Mesendoderm (in vitro differentiated cells): ENCODE results near the gene GRAMD4.

Experiments used
- DNase-seq: peaks from one replicate; pipeline ENCODE4 v3.0.0; 2013
- H2AK5ac ChIP-seq: 2 replicates; pipeline ENCODE4 v1.6.1; 2013; ENCODE audit warnings: low read length, inconsistent platforms
- H2BK120ac ChIP-seq: 2 replicates; pipeline ENCODE4 v1.6.1; 2013; ENCODE audit warnings: low read depth, mild to moderate bottlenecking, low read length, moderate library complexity, mixed read lengths
- H2BK15ac ChIP-seq: replicated peaks from 2 replicates; pipeline ENCODE4 v1.6.1; 2013; ENCODE audit warnings: low read depth, mild to moderate bottlenecking, moderate library complexity
- H2BK5ac ChIP-seq: 2 replicates; pipeline ENCODE4 v1.6.1; 2013; ENCODE audit warnings: low read length, inconsistent platforms
- H3K18ac ChIP-seq: 2 replicates; pipeline ENCODE4 v1.6.1; 2013; ENCODE audit warnings: mild to moderate bottlenecking, low read length, mixed read lengths
- H3K23ac ChIP-seq: one replicate; pipeline ENCODE4 v1.6.1; 2013; ENCODE audit warnings: low read length
- H3K27ac ChIP-seq: 2 replicates; pipeline ENCODE4 v1.5.1; 2013; ENCODE audit warnings: low read depth, mild to moderate bottlenecking, inconsistent platforms, low read length, moderate library complexity
- H3K27me3 ChIP-seq: 2 replicates; pipeline ENCODE4 v1.6.1; 2013; ENCODE audit warnings: low read length, control low read depth, mild to moderate bottlenecking, inconsistent platforms; ENCODE audit not compliant: insufficient read depth, poor library complexity
- H3K36me3 ChIP-seq: 2 replicates; pipeline ENCODE4 v1.6.1; 2013; ENCODE audit warnings: low read length, inconsistent platforms; ENCODE audit not compliant: control insufficient read depth, insufficient read depth
- H3K4ac ChIP-seq: one replicate; pipeline ENCODE4 v1.6.1; 2013; ENCODE audit warnings: low read depth, mild to moderate bottlenecking, low read length, moderate library complexity
- H3K4me1 ChIP-seq: 2 replicates; pipeline ENCODE4 v1.6.1; 2013; ENCODE audit warnings: low read depth, low read length, inconsistent platforms; ENCODE audit not compliant: control insufficient read depth
- H3K4me2 ChIP-seq: 2 replicates; pipeline ENCODE4 v1.6.1; 2013; ENCODE audit warnings: low read length
- H3K4me3 ChIP-seq: 2 replicates; pipeline ENCODE4 v1.5.1; 2013; ENCODE audit warnings: mild to moderate bottlenecking, low read length
- H3K56ac ChIP-seq: one replicate; pipeline ENCODE4 v1.6.1; 2013; ENCODE audit warnings: low read length
- H3K79me1 ChIP-seq: 2 replicates; pipeline ENCODE4 v1.6.1; 2013; ENCODE audit warnings: low read length, inconsistent platforms
- H3K79me2 ChIP-seq: 2 replicates; pipeline ENCODE4 v1.6.1; 2013; ENCODE audit warnings: mild to moderate bottlenecking, low read length; ENCODE audit not compliant: control insufficient read depth, insufficient read depth
- H3K9ac ChIP-seq: 2 replicates; pipeline ENCODE4 v1.6.1; 2013; ENCODE audit warnings: low read length, inconsistent platforms
- H4K5ac ChIP-seq: one replicate; pipeline ENCODE4 v1.6.1; 2013; ENCODE audit warnings: low read length
- H4K8ac ChIP-seq: one replicate; pipeline ENCODE4 v1.6.1; 2013; ENCODE audit warnings: low read depth, mild to moderate bottlenecking, control low read depth, low read length, moderate library complexity
- WGBS: extraction: QIAGEN DNeasy Blood & Tissue Kit; methylation state at CpG from one replicate; pipeline ENCODE4 v1.1.7; 2013; ENCODE audit warnings: low lambda C conversion rate, missing lambda C conversion rate; ENCODE audit not compliant: insufficient coverage; ENCODE audit errors: extremely low coverage; 5-methylcytosine and 5-hydroxymethylcytosine counted together

The GRAMD4 gene

DNA sequence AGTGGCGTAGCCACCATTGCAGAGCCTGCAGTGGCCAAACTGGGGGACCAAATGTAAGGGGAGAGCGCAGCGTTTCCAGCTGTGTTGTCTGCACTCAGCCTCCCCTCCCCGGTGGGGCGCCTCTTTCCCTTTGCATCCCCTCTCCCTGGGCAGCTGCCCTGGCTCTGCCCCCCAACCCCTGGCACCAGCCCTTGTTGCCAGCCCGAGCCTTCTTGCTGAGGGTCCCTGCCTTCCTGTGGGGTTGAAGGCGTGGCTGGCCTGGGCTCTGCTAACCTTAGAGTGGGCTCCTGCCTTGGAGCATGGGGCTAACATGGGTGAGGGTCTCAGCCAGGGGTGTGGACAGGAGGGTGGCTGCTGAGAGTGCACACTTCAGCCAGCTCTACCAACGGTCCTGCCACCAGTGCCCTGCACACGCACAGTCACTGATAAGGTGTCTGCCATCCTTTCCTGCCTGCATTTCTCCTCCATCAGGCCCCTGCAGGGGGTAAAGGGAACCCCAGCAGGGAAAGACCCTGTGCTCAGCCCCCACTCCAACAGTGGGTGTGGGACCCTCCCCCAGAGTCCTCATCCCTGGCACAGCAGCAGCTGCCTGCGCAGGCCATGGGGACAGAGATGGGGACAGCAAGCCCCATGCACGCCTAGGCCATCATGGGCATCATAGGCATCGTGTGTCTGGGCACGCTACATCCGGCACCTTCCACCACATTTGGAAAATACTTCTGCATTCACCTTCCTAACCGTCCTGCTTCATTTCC lies 74.4 kb downstream of the GRAMD4 start:
- H3K79me2 ChIP-seq = no peaks in the 10 kb centered on the region
- H2BK120ac ChIP-seq = no peak overlapping the region
- H3K9ac ChIP-seq = no peak overlapping the region
- H3K36me3 ChIP-seq = peaks cover 19% of the 10 kb centered on the region
- no peak overlapping the region for H3K4me2 ChIP-seq
- DNase-seq = no peak
- no peak overlapping the region for H2BK5ac ChIP-seq
- no peaks in the 10 kb centered on the region for H3K27me3 ChIP-seq
- no peaks in the 10 kb centered on the region for H3K4me1 ChIP-seq
- WGBS = no CpG with 5 or more reads among the region's 15 CpGs
- H3K4me3 ChIP-seq = no peak overlapping the region
- no peak overlapping the region for H4K5ac ChIP-seq
- no peak overlapping the region for H4K8ac ChIP-seq
- no peak overlapping the region for H3K23ac ChIP-seq
- H2AK5ac ChIP-seq = no peak overlapping the region
- no peak overlapping the region for H3K56ac ChIP-seq
- H3K27ac ChIP-seq = no peak overlapping the region
- no peak overlapping the region for H3K4ac ChIP-seq
- H3K18ac ChIP-seq = no peak overlapping the region
- H3K79me1 ChIP-seq = no peaks in the 10 kb centered on the region
- no peak overlapping the region for H2BK15ac ChIP-seq

DNA sequence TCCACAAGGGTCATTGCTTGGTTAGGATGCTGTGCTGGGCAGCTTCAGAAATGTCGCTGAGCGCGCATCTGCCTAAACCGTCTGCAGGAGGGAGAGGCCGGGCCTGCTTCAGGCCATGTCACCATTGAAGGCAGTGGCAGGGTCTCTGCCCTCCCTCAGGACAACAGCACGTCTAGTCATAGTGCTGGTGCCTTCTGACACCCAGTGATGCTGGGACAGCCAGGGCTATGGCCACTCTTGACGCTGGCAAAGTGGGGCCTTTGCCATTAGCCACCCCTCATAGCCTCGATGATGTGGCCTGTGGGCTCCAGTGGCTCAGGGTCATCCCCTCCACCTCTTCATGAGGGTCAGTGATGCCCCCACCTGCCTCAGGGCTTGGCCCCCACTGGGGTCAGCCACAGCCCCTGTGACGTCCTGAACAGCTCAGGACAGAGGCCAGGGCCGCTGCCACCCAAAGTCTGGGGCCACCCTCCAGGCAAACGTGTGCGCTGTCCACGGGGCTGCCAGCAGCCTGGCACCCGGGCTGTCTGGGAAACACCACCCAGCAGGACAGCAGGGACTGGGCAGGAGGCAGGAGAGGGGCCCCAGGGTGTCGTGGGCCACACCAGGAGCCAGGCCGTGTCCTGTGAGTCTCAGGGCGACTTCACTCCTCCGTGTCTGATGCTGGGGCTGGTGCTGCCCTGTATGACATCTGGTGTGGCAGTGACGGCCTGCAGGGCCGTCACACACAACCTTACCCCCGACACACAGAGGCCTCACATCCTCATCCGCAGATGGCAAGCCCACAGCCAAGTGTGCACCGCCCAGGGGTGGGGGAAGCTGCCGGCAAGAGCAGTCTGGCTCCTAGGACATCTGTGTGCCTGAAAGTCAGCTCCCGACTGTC lies 75.4 kb downstream of the GRAMD4 start:
- Histone ChIP-seq H3K23ac (no peak overlapping the region), H2AK5ac (no peak overlapping the region), H3K79me1 (no peaks in the 10 kb centered on the region), H2BK120ac (no peak overlapping the region), H4K5ac (no peak overlapping the region), H3K4ac (no peak overlapping the region), H3K4me2 (no peak overlapping the region), H3K56ac (no peak overlapping the region), H3K79me2 (no peaks in the 10 kb centered on the region), H3K27ac (no peak overlapping the region), H2BK5ac (no peak overlapping the region), H3K4me1 (no peaks in the 10 kb centered on the region), H3K18ac (no peak overlapping the region), H4K8ac (no peak overlapping the region), H3K4me3 (no peak overlapping the region), H3K36me3 (peaks cover 17% of the 10 kb centered on the region), H3K27me3 (no peaks in the 10 kb centered on the region), H2BK15ac (no peak overlapping the region), H3K9ac (no peak overlapping the region)
- no CpG with 5 or more reads among the region's 25 CpGs for WGBS
- no peak for DNase-seq

DNA sequence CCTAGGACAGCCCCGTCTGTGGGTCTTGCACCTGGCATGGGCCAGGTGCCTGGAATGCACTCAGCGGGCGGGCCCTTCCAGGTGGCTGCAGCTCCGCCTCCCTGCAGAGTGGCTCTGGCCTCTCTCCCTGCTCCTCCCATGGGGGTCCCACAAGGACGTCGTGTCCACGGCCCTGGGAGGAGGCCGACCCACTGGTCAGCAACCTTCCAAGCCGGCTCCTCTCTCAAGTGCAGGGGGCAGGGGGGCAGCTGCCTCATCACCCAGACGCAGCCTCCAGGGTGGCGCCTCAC lies 76.0 kb downstream of the GRAMD4 start:
- Histone ChIP-seq H3K79me1 (no peaks in the 10 kb centered on the region), H4K8ac (no peak overlapping the region), H3K4me3 (no peak overlapping the region), H3K56ac (no peak overlapping the region), H3K27me3 (no peaks in the 10 kb centered on the region), H3K23ac (no peak overlapping the region), H2AK5ac (no peak overlapping the region), H3K4ac (no peak overlapping the region), H4K5ac (no peak overlapping the region), H2BK15ac (no peak overlapping the region), H3K18ac (no peak overlapping the region), H3K79me2 (no peaks in the 10 kb centered on the region), H2BK5ac (no peak overlapping the region), H3K27ac (no peak overlapping the region), H3K4me2 (no peak overlapping the region), H3K36me3 (peaks cover 20% of the 10 kb centered on the region), H3K4me1 (no peaks in the 10 kb centered on the region), H2BK120ac (no peak overlapping the region), H3K9ac (no peak overlapping the region)
- WGBS = no CpG with 5 or more reads among the region's 11 CpGs
- DNase-seq = no peak

DNA sequence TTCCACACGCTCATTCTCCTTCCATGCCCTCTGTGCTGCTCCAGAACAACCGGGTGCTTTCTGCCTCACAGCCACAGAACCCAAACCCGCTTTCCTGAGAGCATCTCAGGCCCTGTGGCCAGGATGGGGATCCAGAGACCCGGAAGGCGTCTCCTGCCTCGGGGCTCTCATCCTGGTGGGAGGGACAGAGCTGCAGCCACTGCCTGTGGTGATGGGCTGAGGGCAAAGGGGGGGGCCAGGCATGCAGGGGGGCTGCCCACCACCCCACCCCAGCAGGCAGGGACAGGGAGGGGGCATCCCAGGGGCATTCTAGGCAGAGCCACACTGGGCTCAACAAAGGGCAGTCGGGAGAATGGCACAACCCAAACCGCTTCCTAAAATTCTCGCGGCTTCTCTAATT lies 76.4 kb downstream of the GRAMD4 start:
- Histone ChIP-seq H2BK15ac (no peak overlapping the region), H3K18ac (no peak overlapping the region), H3K27ac (no peak overlapping the region), H3K56ac (no peak overlapping the region), H3K4me3 (no peak overlapping the region), H3K27me3 (no peaks in the 10 kb centered on the region), H4K8ac (no peak overlapping the region), H3K23ac (no peak overlapping the region), H3K79me2 (no peaks in the 10 kb centered on the region), H2BK120ac (no peak overlapping the region), H3K9ac (no peak overlapping the region), H3K79me1 (no peaks in the 10 kb centered on the region), H3K4me1 (no peaks in the 10 kb centered on the region), H2AK5ac (no peak overlapping the region), H3K36me3 (peaks cover 24% of the 10 kb centered on the region), H3K4me2 (no peak overlapping the region), H3K4ac (no peak overlapping the region), H4K5ac (no peak overlapping the region), H2BK5ac (no peak overlapping the region)
- no peak for DNase-seq
- no CpG with 5 or more reads among the region's 10 CpGs for WGBS

DNA sequence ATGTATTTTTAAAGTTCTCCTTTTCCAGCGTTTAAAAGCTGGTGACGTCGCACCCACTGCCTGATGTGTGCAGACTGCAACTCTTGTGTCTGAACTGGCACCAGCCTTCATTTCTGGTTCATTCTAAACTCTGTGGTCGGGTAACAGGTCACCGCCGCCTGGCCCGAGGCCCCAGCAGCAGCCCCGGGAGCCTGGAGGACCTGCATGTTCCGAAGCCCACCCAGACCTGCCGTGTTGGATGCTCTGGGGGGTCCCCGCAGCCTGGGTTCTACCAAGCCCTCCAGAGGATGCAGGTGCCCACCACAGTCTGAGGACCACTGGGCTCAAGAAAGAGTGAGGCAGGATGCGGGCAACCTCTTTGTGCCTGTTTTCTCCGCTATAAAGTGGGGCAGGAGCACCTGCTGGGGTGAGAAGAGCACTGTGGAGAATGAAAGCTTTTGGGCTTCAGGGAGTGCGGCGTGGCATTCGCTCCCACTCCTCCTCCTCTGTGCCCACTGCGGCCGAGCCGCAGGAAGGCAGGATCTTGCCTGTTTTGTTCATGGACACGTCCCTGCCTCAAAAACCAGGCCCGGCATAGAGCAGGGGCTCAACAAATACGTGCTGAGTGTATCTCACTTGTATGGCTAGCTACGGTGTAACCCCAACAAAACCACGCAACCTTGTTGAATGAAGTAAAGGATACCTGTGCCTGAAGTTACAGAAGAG lies 77.8 kb downstream of the GRAMD4 start:
- WGBS = no CpG with 5 or more reads among the region's 24 CpGs
- Histone ChIP-seq H3K27ac (no peak overlapping the region), H3K56ac (no peak overlapping the region), H3K4me3 (no peak overlapping the region), H4K5ac (no peak overlapping the region), H3K23ac (no peak overlapping the region), H3K27me3 (no peaks in the 10 kb centered on the region), H3K79me1 (no peaks in the 10 kb centered on the region), H4K8ac (no peak overlapping the region), H3K9ac (no peak overlapping the region), H3K4me1 (no peaks in the 10 kb centered on the region), H2AK5ac (no peak overlapping the region), H2BK5ac (no peak overlapping the region), H2BK15ac (no peak overlapping the region), H3K4ac (no peak overlapping the region), H3K4me2 (no peak overlapping the region), H3K36me3 (peaks cover 24% of the 10 kb centered on the region), H3K79me2 (no peaks in the 10 kb centered on the region), H3K18ac (no peak overlapping the region), H2BK120ac (no peak overlapping the region)
- DNase-seq = no peak
